Colon (tissue), 2 donors: ENCODE data around the gene JMJD7.
"Not testable (repeated sequence)": the region's sequence is repeated elsewhere in the genome, so short reads cannot be mapped to it uniquely, and the experiment has no call there.

ENCODE experiments used
- FAIRE-seq: peaks from 2 replicates; lab custom pipeline; 2012; peaks lifted over from hg19 to GRCh38; lab: Jason Lieb, UNC
- donor health status: control.
- donor health status: control.

JMJD7 gene

GRCh38 chr15:41822957-41823356 lies 4.9 kb upstream of the JMJD7 start:
- no peak for FAIRE-seq

DNA sequence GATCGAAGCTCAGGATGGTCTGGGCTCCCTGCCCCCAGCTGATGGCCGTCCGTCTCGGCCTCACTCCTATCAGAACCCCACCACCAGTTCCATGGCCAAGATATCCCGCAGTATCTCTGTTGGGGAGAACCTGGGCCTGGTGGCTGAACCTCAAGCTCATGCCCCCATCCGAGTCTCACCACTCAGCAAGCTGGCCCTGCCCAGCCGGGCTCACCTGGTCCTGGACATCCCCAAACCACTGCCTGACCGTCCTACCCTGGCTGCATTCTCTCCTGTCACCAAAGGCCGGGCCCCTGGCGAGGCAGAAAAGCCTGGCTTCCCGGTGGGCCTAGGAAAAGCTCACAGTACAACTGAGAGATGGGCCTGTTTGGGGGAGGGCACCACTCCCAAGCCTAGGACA lies 4.4 kb upstream of the JMJD7 start:
- no peak for FAIRE-seq

GRCh38 chr15:41824062-41824745 lies 3.7 kb upstream of the JMJD7 start:
- no peak for FAIRE-seq

DNA sequence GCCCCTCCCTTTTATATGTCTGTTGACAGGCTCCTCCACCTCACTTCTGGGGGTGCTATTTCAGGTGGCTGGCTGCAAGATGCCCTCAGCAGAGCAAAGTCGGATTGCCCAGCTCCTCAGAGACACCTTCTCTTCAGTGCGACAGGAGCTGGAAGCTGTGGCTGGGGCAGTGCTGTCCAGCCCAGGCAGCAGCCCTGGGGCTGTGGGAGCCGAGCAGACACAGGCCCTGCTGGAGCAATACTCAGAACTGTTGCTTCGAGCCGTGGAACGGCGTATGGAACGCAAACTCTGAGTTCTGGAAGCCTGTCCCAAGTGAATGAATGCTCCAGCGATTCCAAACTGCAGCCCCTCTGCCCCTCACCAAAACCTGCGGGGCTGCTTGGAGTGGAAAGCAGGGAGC lies 2.7 kb upstream of the JMJD7 start:
- FAIRE-seq, result no peak

DNA sequence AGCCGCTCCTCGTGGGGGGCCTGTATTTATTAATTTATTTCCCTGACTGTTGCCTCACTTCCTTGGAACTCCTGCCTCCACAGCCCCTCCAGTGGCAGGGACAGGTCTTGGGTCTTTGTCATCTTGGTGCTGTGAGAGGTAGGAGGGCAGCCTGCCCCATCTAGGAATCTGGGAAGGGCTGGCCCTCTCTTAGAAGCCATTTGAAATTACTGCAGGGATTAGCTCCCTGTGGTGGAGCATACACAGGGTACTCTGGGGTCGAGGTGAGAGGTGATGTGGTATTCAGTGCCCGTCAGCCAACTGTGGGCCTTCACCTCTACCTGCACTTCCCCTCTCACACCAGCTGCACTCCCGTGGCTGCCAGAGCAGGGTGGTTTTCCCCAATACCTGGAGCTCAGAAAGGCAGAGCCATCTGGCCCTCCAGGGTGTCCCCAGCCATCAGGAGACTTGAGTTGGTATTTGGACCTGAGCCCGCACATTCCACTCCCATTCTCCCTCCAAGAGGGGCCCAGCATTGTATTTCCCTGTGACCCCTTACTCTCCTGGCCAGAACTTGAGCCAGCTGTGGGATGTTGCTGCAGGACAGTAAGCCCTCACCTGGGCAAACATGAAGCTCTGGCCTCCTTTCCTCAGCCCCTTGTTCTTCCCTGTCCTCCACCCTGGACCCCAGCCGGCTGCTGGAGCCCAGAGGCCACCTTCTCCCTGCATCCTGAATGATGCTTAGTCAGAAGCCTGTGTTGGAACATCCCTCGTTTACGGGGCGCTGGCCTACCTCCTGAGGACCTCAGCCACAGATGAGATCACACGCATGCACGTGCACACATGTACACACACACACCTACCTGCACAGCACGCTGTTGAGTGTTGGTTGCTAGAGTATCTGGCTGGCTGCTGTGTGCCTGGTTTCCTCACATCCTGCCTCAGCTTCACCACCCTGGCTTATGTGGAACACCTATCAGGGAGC lies 2.0 kb upstream of the JMJD7 start:
- no peak for FAIRE-seq

DNA sequence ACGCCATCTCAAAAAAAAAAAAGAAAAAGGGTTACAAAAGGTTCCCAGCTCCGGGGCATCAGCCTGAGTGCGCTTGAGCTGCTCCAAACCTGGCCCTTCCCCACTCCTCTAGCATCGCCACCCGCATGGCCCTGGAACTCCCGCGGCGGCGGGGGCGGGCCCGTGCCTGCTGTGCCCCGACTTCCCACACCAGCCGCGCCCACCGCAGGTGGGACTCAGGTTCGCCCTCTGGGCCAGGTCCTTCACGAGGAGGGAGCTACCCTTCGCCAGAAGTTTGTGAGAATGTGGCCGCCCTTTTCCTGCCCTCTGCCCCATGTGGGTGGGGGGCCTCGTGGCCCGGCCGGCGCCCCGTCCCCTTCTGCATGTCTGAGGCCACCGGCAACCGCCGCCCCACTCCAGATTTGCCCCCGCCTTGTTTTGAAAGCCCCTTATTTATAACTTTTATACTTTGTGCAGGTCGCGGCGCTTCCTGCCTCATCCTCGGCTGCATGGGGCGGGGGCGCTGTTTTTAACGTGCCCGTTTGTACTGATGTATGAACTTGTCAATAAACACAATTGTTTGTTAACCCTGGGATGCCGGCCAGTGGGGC lies 507 bp upstream of the JMJD7 start:
- no peak for FAIRE-seq

DNA sequence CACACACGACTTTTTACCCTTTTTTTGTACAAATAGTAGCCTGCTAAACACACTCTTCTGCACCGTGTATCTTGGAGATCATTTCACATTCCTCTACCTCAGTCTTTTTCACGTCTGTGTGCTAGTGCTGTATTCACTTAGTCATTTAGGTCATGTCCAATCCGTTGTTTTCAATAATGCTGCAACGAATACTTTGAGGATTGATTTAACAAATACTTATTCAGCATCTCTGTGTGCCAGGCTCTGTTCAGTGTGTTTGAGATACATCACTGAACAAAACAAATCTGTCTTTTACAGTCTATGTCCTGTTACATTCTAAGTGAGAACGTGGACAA lies 882 bp downstream of the JMJD7 start:
- no peak for FAIRE-seq

DNA sequence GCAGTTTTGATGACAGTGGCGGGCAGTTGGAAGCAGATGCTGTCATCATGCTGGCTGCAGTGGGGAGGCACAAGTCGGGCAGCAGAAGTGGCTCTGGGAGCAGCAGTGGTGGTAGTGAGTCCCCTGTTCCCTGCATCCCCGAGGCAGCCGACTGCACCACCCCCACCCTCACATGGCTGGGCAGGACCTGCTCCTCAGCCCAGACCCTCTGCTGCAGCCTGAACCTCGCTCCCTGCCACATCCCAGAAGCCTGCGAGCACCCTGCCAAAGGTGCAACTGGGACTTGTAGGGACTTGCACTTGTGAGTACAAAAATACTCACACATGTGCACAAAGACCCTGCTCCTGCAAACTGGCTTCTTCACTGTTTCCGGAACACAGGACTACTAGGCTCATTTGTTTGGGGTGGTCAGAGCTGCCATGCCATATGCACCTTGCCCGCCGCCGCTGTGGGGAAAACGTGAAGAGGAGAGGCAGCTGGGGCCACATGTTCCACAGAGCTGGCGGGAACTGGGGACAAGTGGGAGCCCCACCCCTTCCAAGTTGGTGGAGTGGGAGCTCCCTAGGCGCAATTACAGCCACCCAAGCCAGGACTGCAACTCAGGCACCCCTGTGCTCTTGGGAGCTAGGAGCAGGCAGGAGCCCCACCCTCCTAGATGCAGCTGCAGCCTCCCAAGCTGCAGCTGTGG lies 2.2 kb downstream of the JMJD7 start:
- no peak for FAIRE-seq

GRCh38 chr15:41831291-41831690 lies 3.4 kb downstream of the JMJD7 start:
- FAIRE-seq, result not testable (repeated sequence)

DNA sequence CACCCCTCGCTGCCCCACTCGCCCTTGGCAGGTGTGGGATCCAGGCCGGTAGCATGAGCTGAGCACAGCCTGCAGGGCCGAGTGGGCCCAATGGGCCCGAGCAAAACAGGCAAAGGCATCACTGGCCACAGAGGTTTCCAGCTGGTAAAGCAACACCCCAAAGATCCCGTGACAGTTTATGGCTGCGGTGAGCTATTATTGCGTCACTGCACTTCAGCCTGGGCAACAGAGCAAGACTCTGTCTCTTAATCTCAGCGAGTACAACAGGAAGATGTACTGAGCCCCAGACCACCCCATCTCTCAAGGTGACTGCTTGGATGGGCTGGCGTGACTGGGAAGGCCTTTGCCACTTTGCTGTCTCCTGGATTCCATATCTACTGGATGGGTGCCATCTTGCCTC lies 4.3 kb downstream of the JMJD7 start:
- FAIRE-seq, result no peak

GRCh38 chr15:41832875-41833274 lies 5.0 kb downstream of the JMJD7 start:
- FAIRE-seq, result no peak

GRCh38 chr15:41834096-41834495 lies 6.2 kb downstream of the JMJD7 start:
- no peak for FAIRE-seq

- FAIRE-seq, result no peak
Observed at GRCh38 chr15:41836073-41836472, 8.2 kb downstream of the JMJD7 start.

DNA sequence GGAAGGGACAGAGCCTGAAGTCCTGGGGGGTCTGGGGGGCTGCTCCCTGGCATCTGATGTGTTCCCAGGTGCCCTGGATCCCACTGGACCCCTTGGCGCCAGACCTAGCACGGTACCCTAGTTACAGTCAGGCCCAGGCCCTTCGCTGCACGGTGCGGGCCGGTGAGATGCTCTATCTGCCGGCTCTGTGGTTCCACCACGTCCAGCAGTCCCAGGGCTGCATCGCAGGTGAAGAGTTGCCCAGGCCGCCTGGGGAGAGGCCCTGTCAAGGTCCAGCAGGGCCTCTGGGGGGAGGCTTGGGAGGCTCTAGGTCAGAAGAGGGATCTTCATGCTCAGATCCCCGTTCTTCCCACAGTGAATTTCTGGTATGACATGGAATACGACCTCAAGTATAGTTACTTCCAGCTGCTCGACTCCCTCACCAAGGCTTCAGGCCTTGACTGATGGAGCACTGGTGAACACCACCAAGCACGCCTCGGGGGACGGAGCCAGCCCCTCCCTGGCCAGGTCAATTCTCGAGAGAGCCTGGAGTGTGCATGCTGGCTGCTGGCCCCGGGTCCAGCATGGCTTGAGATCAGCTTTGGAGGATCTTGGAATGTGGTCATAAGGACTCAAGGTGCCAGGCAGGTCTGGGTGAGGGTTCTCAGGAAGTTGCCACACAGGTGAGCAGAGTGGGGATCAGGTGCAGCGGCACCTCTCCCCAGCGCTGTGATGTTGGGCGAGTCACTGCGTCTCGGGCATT lies 9.0 kb downstream of the JMJD7 start:
- FAIRE-seq, result no peak

DNA sequence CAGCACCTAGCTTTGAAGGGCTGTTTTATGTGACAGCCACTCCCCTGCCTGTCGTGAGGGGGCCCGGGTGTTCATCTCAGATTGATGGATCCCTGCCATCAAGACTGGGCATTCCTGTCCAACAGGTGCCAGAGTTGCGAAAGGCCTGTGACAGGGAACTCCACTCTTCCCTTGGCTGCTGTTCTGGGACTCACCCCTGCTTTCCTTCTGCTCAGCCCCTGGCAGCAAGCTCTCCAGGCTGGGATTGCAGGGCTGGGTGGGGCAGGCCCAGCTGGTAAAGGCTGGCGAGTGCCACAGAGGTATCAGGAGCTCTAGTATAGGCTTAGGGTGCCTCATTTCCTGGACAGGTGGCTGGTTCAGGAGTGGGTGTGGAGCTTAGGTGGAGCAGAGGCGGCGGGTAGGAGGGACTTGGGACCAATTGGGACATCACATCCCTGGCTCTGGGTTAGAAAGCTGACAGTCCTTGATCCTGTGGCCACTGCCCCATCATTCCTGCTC lies 10.6 kb downstream of the JMJD7 start, which contains the start of gene PLA2G4B:
Gene PLA2G4B, plus strand, starts transcription at position 448 of the 498 bp plus-strand sequence. CDS start 67 bp downstream, outside the sequence.
- FAIRE-seq, result no peak

DNA sequence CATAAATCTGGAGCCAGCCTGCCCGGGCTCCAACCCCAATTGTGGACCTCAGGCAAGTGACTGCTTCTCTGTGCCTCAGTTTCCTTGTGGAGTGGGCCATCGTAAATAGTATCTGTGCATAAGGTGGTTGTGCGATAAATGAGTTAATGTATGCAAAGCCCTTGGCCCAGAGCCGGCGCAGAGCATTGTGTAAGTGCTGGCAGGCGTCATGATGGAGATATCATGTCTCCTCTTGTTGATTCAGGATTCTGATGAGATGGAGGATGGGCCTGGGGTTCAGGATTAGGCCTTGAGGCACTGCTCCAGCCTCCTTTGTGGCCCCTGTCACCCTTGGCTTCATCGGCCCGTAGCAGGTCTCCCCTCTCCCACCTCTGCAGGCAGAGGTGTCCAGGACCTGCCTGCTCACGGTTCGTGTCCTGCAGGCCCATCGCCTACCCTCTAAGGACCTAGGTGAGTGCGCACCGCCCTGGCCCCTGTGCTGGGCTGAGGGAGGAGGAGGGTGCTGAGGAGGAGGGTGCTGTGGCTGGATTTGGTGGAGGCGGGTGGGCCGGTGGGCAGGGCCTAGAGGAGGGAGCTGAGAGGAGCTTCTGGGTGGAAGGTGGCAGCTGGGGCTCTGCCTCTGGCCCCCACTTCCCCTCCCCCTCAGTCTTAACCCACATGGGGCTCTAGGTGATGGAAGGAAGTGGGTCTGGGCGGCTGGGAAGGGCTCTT lies 12.0 kb downstream of the JMJD7 start:
- no peak for FAIRE-seq

GRCh38 chr15:41840673-41841072 lies 12.8 kb downstream of the JMJD7 start:
- FAIRE-seq, result no peak

DNA sequence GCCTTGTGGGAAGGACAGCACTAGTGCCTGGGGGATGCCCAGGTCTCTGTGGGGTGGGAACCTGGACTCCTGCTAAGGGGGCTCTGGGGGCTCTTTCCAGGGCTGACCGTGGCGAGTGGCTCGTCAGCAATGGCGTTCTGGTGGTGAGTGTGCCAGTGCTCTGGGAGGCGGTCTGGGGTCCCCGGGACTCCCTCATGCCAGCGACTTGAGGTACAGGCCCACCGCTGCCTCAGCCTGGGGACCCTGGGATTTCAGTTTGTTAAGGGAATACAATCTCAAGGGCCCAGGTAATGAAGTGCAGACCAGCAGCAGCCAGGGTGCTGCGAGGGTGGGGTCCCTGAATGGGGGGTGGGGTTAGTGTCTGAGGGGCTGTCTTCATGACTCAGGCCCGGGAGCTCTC lies 13.2 kb downstream of the JMJD7 start:
- FAIRE-seq, result no peak

GRCh38 chr15:41842229-41842628 lies 14.3 kb downstream of the JMJD7 start:
- FAIRE-seq, result no peak

DNA sequence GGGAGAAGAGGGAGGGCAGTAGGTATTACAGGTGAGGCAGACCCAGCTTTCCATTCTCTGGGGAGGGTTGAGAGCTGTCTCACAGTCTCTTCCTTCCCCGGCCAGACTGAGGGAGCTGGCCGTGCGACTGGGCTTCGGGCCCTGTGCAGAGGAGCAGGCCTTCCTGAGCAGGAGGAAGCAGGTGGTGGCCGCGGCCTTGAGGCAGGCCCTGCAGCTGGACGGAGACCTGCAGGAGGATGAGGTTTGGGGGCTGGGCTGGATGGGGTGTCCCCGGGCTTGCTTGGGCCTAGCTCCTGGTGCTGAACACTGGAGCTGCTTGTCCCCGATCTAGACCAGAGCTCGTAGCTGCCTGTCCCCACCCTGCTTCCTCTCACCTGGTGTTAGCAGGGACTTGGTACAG lies 15.7 kb downstream of the JMJD7 start:
- no peak for FAIRE-seq

GRCh38 chr15:41844814-41845213 lies 16.9 kb downstream of the JMJD7 start:
- no peak for FAIRE-seq
